NCI-H2227 (cell line): ENCODE results near the gene PRR27.

ENCODE experiments used
- DNase-seq: peaks from one replicate; lab custom pipeline; 2025; ENCODE audit not compliant: unreplicated experiment; lab: John Stamatoyannopoulos, UW

PRR27 gene

GRCh38 chr4:70153937-70154336, at the start of gene PRR27:
TSS of gene PRR27 (plus strand) at chr4:70154237. CDS start at chr4:70154376, 139 bp downstream.
- no peak for DNase-seq

- DNase-seq: no peak
Measured at GRCh38 chr4:70110917-70111316, 43.1 kb upstream of the PRR27 start.

DNA sequence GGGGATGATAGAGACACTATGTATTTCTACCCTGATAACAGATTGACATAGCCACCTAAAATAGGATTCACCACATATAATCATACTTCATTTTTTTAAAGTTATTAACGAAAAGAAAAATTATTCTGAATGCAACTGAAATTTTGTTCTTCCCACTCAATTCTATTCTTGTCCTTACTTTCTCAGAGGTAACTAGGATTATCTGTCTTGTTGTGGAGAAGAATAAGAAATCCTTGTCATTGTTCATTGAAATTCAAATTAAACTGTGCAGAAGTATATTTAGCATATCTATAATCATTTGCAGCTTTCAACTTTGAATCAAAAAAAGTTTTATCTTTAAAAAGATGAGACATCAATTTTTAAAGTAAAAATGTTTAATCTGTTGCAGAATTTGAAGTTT, 40.4 kb upstream of the PRR27 start:
- DNase-seq: no peak

DNA sequence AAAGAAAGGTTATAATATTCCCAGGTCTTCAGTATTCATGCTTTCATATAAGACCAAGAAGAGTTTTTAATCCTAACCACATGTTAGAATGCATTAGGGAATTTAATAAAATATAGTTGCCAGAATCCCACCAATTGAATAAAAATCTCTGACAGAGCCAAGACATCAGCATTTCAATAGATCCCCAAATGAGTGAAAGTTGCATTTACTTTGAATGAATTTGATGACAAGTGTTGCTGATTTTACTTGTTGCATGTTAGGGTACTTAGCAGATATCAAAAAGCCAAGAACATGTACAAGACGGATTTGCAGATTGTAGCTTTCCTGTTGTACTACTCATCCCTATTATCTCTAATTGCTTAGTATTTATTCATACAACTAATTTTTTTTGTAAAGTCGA, 39.9 kb upstream of the PRR27 start:
- no peak for DNase-seq

DNA sequence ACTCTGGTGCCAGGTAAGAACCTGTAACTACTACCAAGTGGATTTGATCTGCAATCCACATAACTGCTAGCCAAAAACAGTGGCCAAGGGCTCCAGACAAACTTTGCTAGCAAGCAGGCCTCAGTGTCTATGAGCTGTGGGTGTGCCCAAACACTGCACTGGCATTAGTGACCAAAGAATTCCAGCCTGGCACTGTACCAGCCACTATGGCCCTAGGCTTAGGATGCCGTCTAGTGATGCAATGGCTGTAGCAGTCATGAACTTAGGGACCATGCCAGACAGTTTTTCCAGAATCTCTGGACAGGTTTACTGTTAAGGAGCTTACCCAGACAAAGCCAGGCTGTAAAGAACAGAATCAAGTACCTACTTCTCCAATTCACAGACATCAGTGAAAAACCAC, 33.7 kb upstream of the PRR27 start:
- DNase-seq: no peak

GRCh38 chr4:70133473-70133872, 20.6 kb upstream of the PRR27 start:
- DNase-seq: no peak

DNA sequence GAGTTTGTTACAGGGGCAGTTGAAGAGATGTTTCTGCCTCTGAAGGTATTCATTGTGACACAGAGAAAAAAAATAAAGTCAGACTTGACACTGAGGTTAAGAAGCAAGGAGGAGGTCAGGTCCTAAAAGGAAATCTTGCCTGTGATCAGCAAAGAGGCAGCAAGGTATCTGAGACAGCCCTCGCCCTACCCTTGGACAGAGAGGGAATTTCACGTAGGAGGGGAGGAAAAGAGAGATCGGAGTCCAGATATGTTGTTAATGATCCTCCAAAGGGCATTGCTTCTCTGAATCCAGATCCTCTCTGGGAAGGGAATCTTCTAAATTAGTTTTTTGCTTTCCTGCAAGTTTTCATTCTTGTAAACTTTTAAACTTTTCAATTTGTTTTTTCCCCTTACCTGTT, 15.3 kb upstream of the PRR27 start:
- DNase-seq: no peak

DNA sequence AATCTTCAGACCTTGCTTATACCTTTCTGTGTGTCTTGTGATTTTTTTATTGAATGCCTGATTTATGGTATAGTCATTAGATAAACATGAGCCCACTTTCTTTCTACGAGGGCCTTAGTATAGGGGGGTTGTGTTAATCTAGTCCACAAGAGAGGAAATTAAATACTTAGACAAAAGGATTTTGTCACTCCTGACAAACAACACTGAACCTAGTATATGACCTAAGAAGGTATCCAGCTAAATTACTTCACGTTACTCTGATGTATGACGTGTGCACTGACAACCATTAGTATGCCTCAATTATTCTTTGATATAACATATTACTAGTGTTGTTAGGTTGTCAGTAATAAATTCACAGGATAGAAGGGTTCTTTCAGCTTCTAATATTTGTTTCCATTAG, 2.8 kb upstream of the PRR27 start:
- DNase-seq: no peak

GRCh38 chr4:70152088-70152487, 1.9 kb upstream of the PRR27 start:
- DNase-seq: no peak

- DNase-seq: no peak
Measured at GRCh38 chr4:70158576-70158975, 4.5 kb downstream of the PRR27 start.

DNA sequence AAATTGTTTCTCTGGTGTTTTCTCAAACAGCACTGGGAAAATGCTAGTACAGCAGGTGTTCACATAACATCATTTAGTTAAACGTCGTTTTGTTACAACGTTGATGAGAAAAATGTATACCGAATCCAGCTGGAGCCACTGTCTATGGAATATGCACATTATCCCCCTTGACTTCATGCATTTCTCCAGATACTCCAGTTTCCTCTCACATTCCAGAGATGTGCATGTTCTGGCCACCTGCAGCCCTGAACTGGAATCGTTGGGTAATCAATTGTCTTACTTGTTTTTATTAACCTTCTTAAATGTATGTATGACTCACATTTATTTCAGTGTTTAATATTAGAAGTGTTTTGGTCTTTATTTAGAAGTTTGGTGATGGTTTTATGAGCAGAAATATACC, 23.1 kb downstream of the PRR27 start:
- DNase-seq: no peak

DNA sequence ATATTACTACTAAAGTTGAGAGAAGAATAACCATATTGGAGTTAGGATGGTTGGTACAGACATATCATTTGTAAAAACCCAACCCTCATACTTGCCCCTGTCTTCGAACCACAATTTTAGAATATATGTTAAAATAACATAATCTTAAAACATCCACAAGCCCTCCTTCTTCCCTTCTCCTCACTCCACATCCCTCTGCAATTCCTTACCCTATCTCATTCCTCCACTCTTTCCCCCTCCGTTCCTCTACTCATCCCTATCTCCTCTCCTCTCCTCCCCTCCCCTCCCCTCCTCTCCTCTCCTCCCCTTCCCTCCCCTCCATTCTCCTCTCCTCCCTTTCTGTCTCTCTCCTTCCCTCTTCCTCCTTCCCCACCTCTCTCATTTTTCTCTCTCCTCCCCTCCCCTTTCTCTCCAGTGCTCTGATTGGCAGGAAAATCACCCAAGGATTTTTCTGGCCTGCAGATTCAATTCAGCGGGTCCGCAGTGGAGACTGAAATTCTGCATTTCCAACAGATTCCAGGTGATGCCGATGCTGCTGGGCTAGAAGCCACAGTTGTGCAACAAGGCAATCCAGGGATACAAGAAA, 24.1 kb downstream of the PRR27 start:
- DNase-seq: no peak

DNA sequence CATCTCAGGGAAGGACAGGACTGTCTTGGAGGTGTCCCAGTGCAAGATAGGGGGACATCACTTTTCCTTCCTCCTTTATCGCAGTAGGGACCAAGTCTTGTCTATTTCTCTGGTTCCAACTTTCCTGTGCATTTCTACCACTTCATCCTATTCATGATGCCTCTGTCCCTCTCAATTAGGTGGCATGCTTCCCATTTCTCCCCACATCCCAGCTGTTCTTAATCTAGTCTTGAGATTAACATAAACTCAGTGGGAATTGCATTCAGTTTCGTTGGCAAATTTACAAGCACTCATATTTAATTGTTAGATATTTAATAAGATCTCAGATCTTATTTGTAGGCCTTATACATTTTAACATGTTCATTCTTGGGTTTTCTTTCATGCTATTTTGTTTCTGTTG, 25.8 kb downstream of the PRR27 start:
- DNase-seq: no peak

DNA sequence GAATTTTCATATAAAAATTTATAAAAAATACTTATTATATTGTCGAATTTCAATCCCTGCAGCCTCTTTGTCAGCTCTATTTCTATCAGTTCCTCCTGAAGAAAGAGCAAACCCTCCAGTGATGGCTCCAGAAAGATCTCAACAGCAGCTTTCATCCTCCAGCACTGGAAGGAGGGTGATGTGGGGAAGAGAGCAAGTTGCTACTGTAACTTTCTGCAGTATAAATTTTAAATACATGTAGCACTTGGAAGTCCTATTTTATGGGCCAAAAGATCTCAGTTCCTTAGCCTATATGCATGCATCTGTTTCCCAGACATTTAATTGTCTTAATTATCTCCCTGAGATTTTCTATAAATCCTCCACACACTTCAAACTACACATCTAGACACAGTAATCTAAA, 27.8 kb downstream of the PRR27 start:
- DNase-seq: no peak

- no peak for DNase-seq
Measured at GRCh38 chr4:70182517-70183167, 28.6 kb downstream of the PRR27 start.

GRCh38 chr4:70183168-70183939, 29.3 kb downstream of the PRR27 start:
- DNase-seq: no peak

DNA sequence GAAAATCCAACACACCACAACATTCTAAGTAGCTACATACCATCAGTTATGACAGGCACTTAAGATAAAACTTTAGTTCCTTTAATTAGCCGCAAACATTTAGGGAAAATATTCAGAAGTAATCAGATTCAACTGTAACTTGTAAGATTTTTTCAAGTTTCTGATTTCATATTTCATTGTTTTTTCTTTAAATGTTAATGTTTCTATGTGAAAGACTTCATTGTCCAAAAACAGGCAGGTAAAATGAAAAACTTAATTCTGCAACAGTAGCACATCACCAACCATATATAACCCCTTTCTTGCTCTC, 29.9 kb downstream of the PRR27 start:
- DNase-seq: no peak

DNA sequence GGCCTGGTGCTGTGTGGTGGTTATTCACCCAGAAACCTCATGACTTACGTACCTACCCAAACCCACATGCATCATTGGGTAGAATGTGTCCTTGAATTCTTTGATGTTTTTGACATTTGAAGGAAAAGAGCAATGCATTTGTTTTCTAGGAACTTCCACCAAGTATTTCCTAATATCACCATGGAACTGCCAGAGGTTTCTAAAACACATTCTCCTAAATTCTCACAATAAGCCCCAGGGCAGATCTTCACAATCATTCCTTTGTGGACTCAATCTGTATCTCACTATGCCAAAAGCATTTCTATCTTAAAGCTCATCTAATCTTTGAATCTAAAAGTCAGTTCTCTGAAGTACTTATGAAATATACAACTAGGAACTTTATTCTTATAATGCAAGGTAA, 33.2 kb downstream of the PRR27 start:
- no peak for DNase-seq

GRCh38 chr4:70190579-70190978, 36.5 kb downstream of the PRR27 start:
- DNase-seq: no peak

DNA sequence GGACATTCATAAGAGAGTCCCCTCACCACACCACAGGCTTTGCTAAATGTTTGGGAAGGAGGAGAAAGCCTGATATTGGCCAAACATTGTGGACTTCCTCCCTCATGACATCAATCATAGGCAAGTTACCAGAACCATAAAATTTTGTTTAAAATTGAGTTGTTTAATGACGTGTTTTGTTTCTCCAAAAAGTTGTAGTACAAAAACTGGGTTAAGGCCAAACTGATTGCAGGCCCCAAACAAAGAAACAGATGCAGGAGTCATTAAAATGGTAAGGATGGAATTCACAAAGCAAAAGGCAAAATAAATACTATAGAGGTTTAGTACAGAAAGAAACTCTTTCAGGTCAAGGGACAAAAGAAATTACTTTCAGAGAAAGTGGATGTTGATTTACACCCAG, 37.6 kb downstream of the PRR27 start:
- no peak for DNase-seq

DNA sequence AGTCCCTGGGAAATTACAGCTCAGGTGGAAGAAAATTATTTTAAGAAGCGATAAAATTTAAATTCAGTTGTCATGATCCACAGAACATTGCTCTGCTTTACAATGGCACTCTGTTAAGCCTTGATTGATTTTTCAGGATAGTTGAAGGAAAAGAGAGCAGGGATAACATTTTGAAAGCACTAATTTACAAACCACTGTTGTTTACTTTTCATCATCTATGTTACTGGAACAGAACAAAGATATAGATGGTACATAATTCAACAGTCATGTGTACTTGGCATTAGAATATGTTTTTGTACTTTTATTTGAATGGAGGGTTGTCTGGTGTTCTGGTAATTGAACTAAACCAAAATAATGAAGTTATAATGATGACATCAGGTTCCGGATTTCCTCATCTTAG, 38.9 kb downstream of the PRR27 start:
- no peak for DNase-seq

- no peak for DNase-seq
Measured at GRCh38 chr4:70195425-70195824, 41.4 kb downstream of the PRR27 start, which contains the start of gene ODAM. TSS of gene ODAM (plus strand) at chr4:70195725. CDS start at chr4:70196544, 819 bp downstream.

GRCh38 chr4:70196857-70197256, 42.8 kb downstream of the PRR27 start:
- DNase-seq: no peak
